ENCODE measurements around the gene TNS1.

DNA sequence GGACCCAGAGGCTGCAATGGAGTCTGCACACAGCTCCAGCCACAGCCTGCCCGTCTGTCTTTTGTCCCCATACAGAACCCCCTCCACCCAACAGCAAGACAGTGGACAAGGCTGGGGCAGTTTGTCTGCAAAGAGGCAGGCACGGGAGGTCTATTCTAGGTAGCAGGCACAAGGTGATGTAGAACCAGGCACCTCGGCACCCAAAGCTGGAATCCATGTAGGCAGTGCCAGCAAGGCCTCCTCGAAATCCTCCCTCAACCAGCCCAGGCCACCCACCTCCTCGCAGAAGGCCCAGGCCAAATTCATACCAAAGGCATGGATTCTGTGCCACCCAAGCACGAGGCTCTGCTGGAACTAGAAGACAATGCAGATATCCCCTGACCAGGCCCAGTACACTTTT lies 179.2 kb downstream of the TNS1 start:
- TF ChIP-seq CEBPB (IDR thresholded peaks at IDR 0.05; ENCODE audit: low read depth) (no peak), POLR2AphosphoS5 (IDR thresholded peaks at IDR 0.05; ENCODE audit: low read depth, low read length) (no peak), FOSL1 (IDR thresholded peaks at IDR 0.05; ENCODE audit: low read depth) (no peak), TCF7L2 (IDR thresholded peaks at IDR 0.05; ENCODE audit: borderline replicate concordance, extremely low read depth, insufficient read depth, insufficient read length) (no peak), POLR2A (IDR thresholded peaks at IDR 0.05; ENCODE audit: borderline replicate concordance, extremely low read depth, insufficient read depth, insufficient read length) (no peak), ZNF274 (IDR thresholded peaks at IDR 0.05; ENCODE audit: low read depth, low read length) (no peak)
- TF ChIP-seq, protein P1, sequence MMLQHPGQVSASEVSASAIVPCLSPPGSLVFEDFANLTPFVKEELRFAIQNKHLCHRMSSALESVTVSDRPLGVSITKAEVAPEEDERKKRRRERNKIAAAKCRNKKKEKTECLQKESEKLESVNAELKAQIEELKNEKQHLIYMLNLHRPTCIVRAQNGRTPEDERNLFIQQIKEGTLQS (IDR thresholded peaks at IDR 0.05), result no peak
- TF ChIP-seq, protein P2, sequence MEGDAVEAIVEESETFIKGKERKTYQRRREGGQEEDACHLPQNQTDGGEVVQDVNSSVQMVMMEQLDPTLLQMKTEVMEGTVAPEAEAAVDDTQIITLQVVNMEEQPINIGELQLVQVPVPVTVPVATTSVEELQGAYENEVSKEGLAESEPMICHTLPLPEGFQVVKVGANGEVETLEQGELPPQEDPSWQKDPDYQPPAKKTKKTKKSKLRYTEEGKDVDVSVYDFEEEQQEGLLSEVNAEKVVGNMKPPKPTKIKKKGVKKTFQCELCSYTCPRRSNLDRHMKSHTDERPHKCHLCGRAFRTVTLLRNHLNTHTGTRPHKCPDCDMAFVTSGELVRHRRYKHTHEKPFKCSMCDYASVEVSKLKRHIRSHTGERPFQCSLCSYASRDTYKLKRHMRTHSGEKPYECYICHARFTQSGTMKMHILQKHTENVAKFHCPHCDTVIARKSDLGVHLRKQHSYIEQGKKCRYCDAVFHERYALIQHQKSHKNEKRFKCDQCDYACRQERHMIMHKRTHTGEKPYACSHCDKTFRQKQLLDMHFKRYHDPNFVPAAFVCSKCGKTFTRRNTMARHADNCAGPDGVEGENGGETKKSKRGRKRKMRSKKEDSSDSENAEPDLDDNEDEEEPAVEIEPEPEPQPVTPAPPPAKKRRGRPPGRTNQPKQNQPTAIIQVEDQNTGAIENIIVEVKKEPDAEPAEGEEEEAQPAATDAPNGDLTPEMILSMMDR (IDR thresholded peaks at IDR 0.05 in 2 of 3, conservative IDR thresholded peaks at IDR 0.05 in 1 of 3; ENCODE audit: borderline replicate concordance in 1 of 3, insufficient read depth in 1 of 3, low read depth in 2 of 3, low read length in 2 of 3), result no peak

Data from HCT116 (cell line).